ENCODE results near the gene CFAP20DC. TPM values are rescaled to one million over a fixed set of nuclear protein-coding genes. Genes with fewer than 3 reads are reported as not detected.

CFAP20DC gene
- total RNA-seq, 1 donor from 2014 or later, result 8.0 TPM

DNA sequence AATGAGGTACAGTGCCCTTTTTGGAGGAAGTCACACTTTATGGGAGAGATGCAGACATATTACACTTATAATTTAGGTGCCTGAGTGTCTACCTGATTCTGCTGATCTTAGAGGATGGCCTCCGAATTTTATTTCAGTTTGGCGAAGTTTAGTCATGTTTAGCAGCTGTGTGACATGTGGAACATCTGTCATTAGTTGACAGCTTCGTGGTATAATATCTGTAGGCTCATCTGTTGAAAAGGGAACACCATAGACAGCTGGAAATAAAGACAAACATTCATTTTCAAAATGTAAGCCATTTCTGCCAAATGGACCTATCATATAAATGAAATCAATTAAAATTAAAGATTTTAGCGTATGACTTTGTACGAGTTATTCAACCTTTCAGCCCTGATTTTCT is 165.4 kb downstream of the CFAP20DC start:
- peaks cover 2% of the 10 kb centered on the region for H3K36me3 Mint-ChIP-seq (ENCODE audit: insufficient read depth)
- no peak overlapping the region for H3K4me3 Mint-ChIP-seq (ENCODE audit: low read depth)
- no peak overlapping the region for H3K27ac Mint-ChIP-seq
- TF ChIP-seq, protein P1, sequence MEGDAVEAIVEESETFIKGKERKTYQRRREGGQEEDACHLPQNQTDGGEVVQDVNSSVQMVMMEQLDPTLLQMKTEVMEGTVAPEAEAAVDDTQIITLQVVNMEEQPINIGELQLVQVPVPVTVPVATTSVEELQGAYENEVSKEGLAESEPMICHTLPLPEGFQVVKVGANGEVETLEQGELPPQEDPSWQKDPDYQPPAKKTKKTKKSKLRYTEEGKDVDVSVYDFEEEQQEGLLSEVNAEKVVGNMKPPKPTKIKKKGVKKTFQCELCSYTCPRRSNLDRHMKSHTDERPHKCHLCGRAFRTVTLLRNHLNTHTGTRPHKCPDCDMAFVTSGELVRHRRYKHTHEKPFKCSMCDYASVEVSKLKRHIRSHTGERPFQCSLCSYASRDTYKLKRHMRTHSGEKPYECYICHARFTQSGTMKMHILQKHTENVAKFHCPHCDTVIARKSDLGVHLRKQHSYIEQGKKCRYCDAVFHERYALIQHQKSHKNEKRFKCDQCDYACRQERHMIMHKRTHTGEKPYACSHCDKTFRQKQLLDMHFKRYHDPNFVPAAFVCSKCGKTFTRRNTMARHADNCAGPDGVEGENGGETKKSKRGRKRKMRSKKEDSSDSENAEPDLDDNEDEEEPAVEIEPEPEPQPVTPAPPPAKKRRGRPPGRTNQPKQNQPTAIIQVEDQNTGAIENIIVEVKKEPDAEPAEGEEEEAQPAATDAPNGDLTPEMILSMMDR (IDR thresholded peaks at IDR 0.05; ENCODE audit: unreplicated experiment), result no peak
- no peaks in the 10 kb centered on the region for H3K27me3 Mint-ChIP-seq
- DNase-seq (ENCODE audit: low spot score, unreplicated experiment), result no peak
- H3K9me3 Mint-ChIP-seq (ENCODE audit: low read depth), result no peaks in the 10 kb centered on the region
- peaks cover 2% of the 10 kb centered on the region for H3K4me1 Mint-ChIP-seq (ENCODE audit: low read depth)

DNA sequence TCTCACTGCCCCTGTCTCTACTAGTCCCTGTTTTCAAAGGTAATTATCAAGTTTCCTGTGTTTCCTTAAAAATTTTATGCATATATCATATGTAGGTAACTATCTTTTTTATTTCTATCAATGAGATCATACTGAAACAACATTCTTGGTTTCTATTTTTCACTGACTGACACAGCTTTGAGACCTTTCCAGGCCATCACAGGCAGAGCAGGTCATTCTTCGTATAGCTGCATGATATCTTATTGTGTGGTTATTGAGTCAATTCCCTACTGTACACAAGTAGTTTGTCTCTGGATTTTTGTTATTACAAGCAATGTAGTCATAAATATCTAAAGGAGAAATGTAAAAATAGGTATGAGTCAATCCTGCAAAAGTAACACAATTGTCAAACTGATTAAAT is 169.6 kb downstream of the CFAP20DC start:
- H3K27ac Mint-ChIP-seq, result no peak overlapping the region
- H3K36me3 Mint-ChIP-seq (ENCODE audit: insufficient read depth), result peaks cover 2% of the 10 kb centered on the region
- no peaks in the 10 kb centered on the region for H3K27me3 Mint-ChIP-seq
- DNase-seq (ENCODE audit: low spot score, unreplicated experiment), result no peak
- peaks cover 7% of the 10 kb centered on the region for H3K4me1 Mint-ChIP-seq (ENCODE audit: low read depth)
- TF ChIP-seq, protein P1 (IDR thresholded peaks at IDR 0.05; ENCODE audit: unreplicated experiment), result no peak
- H3K9me3 Mint-ChIP-seq (ENCODE audit: low read depth), result no peaks in the 10 kb centered on the region
- no peak overlapping the region for H3K4me3 Mint-ChIP-seq (ENCODE audit: low read depth)

DNA sequence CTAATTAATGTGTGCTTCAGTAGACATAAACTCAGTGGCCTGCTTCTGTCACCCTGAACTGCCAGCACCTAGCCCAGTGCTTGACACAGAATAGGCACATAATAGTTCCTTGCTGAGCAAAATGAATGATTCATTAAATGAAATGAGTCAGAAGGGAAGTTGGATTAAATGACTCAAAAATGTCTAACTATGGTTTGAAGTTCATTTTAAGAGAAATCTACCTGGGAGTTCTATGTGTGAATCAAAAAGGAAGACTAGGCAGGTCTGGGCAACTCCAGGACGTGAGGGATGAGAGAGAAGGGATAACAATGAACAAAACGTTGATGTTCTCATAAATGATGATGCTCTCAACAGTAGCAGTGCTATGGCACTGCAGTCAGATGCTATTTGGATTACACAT is 175.0 kb downstream of the CFAP20DC start:
- H3K27me3 Mint-ChIP-seq, result no peaks in the 10 kb centered on the region
- H3K4me1 Mint-ChIP-seq (ENCODE audit: low read depth), result peaks cover 7% of the 10 kb centered on the region
- no peaks in the 10 kb centered on the region for H3K9me3 Mint-ChIP-seq (ENCODE audit: low read depth)
- no peak overlapping the region for H3K27ac Mint-ChIP-seq
- no peak for DNase-seq (ENCODE audit: low spot score, unreplicated experiment)
- TF ChIP-seq, protein P1 (IDR thresholded peaks at IDR 0.05; ENCODE audit: unreplicated experiment), result no peak
- no peaks in the 10 kb centered on the region for H3K36me3 Mint-ChIP-seq (ENCODE audit: insufficient read depth)
- H3K4me3 Mint-ChIP-seq (ENCODE audit: low read depth), result no peak overlapping the region

DNA sequence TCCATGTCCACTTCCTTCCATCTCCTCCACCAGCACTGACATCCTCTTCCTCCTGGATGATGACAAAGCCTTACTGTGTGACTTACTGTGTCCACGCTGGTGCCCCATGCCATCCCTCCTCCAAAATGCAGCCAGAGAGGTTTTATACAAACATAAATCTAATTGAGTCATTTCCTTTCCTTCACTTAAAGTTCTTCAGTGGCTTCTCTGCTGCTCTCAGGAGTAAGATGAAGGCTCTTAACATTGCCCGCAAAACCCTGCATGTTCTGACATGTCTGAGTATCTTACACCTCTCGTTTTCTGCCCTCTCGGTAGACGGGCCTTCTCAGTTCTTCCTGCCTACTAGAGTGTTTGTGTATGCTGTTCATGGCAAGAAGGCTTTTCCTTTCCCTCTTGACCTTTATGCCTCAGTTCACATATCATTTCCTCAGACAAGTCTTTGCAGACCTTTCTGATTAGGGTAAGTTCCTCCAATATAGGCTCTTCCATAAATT is 175.5 kb downstream of the CFAP20DC start:
- Mint-ChIP-seq H3K27ac (no peak overlapping the region), H3K4me3 (ENCODE audit: low read depth) (no peak overlapping the region)
- TF ChIP-seq, protein P1 (IDR thresholded peaks at IDR 0.05; ENCODE audit: unreplicated experiment), result no peak

DNA sequence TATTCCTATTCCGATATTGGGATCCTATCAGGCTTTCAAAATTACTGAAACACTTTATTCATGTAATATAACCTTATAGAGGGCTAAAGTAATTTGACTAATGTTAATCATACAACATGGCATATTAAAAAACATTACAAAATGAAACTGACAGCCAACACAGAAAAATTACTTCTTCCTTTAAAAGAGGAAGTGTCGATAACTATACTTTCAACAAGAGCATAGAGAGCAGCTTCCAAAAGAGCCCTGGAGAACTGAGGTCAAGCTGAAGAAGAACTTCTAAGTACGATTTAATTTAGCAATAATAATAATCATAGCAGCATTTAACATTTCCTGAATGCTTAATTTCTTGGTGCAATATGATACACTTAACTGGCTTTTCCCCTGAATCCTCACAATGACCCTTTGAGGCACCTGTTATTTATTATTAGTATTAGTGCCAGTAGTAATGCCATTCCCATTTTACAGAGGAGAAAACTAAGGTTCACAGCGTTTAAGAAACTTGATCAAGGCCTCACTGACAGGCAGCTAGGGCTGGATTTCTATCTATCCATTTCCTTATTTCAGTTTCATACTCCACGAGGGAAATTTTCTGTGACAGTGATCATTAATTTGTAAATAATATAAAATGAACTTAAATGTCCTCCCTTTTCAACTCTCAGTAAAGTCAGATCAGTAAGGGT is 181.6 kb downstream of the CFAP20DC start:
- no peaks in the 10 kb centered on the region for H3K4me1 Mint-ChIP-seq (ENCODE audit: low read depth)
- no peak for DNase-seq (ENCODE audit: low spot score, unreplicated experiment)
- TF ChIP-seq, protein P1 (IDR thresholded peaks at IDR 0.05; ENCODE audit: unreplicated experiment), result no peak
- H3K27me3 Mint-ChIP-seq, result no peaks in the 10 kb centered on the region
- no peaks in the 10 kb centered on the region for H3K9me3 Mint-ChIP-seq (ENCODE audit: low read depth)
- no peak overlapping the region for H3K4me3 Mint-ChIP-seq (ENCODE audit: low read depth)
- H3K27ac Mint-ChIP-seq, result no peak overlapping the region
- H3K36me3 Mint-ChIP-seq (ENCODE audit: insufficient read depth), result no peaks in the 10 kb centered on the region

More for the DNA sequence above, 175.5 kb downstream of the CFAP20DC start:
- Mint-ChIP-seq H3K36me3 (ENCODE audit: insufficient read depth) (no peaks in the 10 kb centered on the region), H3K4me1 (ENCODE audit: low read depth) (peaks cover 3% of the 10 kb centered on the region), H3K27me3 (no peaks in the 10 kb centered on the region), H3K9me3 (ENCODE audit: low read depth) (no peaks in the 10 kb centered on the region)
- DNase-seq (ENCODE audit: low spot score, unreplicated experiment), result no peak

Measured in progenitor cell of endocrine pancreas (in vitro differentiated cells).